Brain microvascular endothelial cell (primary cell): ENCODE results near the gene EBPL.

Experiments used
- DNase-seq: peaks from one replicate; pipeline ENCODE4 v3.0.0-alpha.2; 2020
- H3K27ac ChIP-seq: fragments of 250-450 bp; sonication (Bioruptor Pico); 2 replicates; pipeline ENCODE4 v1.5.1; 2020; ENCODE audit warnings: mild to moderate bottlenecking, moderate library complexity
- H3K27me3 ChIP-seq: fragments of 250-450 bp; sonication (Bioruptor Pico); replicated peaks from 2 replicates; pipeline ENCODE4 v1.5.1; 2020; ENCODE audit warnings: mild to moderate bottlenecking
- H3K36me3 ChIP-seq: fragments of 250-450 bp; sonication (Bioruptor Pico); replicated peaks from 2 replicates; pipeline ENCODE4 v1.5.1; 2020; ENCODE audit warnings: mild to moderate bottlenecking
- H3K4me3 ChIP-seq: 2 replicates; pipeline ENCODE4 v1.5.1; 2011; ENCODE audit warnings: low read depth, mild to moderate bottlenecking, control low read depth, low read length, moderate library complexity
- in situ Hi-C: cut with HindIII; loops from 2 replicates; pipeline ENCODE4 v1.10.0; 2017; ENCODE audit warnings: low sequenced_read_pairs, low pct_ligation_motif_present
- TF ChIP-seq, protein P1 (sequence below): IDR thresholded peaks from 2 replicates; pipeline ENCODE4 v1.5.1; 2011; ENCODE audit warnings: low read depth, mild to moderate bottlenecking, moderate library complexity, low read length, control low read depth, inconsistent platforms; ENCODE audit errors: missing control alignments

Gene EBPL

DNA sequence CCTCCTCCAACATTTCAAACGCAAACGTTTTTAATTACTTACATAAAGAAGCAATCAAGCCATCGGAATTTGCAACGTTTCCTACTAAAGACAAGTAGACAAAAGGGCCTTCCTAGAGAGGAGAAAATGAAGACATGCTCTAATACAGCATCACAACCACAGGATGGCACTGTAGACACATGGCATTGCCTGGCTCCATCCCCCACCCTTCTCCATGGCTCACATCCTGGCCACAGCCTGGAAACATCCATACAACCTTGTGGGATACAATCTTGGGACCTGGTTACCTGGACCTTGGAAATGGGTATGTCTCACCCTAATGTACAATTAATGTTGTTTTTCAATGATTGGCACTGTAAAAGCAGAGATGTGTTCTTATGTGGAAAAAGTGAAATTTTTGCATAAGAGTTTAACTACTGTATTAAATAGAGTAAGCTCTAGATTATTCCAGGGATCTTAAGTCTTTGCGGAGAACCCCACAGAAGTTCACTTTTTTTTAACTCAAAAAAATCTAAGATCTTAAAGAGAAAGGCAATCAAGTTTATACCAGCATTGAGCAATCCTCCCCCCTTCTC is 21.5 kb downstream of the EBPL start:
- TF ChIP-seq, protein P1, sequence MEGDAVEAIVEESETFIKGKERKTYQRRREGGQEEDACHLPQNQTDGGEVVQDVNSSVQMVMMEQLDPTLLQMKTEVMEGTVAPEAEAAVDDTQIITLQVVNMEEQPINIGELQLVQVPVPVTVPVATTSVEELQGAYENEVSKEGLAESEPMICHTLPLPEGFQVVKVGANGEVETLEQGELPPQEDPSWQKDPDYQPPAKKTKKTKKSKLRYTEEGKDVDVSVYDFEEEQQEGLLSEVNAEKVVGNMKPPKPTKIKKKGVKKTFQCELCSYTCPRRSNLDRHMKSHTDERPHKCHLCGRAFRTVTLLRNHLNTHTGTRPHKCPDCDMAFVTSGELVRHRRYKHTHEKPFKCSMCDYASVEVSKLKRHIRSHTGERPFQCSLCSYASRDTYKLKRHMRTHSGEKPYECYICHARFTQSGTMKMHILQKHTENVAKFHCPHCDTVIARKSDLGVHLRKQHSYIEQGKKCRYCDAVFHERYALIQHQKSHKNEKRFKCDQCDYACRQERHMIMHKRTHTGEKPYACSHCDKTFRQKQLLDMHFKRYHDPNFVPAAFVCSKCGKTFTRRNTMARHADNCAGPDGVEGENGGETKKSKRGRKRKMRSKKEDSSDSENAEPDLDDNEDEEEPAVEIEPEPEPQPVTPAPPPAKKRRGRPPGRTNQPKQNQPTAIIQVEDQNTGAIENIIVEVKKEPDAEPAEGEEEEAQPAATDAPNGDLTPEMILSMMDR: peak; percentile 90
- in situ Hi-C loops: no loop called here
- Histone ChIP-seq H3K27me3 (no peaks in the 10 kb centered on the region), H3K36me3 (peaks cover under 1% of the 10 kb centered on the region), H3K4me3 (no peak overlapping the region), H3K27ac (no peak overlapping the region)
- peak; percentile 56 for DNase-seq

DNA sequence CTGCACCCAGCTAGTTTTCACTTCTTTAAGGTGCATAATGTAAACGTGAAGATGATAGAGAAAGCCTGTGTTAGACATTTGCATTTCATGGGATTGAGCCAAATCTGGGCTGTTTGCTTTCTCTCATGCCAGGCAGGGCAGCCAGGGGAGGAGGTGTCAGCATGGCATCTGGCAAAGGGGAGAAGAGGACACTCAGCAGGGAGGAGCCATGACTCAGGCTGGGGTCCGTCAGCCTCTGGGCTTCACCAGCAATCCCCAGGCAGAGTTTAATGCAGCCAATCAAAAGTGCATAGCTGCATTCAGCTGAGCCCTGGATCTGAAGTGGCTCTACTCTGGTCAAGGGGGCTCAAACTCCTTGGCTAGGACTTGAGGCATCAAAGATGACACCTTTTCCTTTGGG is 23.5 kb downstream of the EBPL start:
- Histone ChIP-seq H3K27ac (no peak overlapping the region), H3K4me3 (no peak overlapping the region), H3K27me3 (no peaks in the 10 kb centered on the region), H3K36me3 (no peaks in the 10 kb centered on the region)
- TF ChIP-seq, protein P1: no peak
- peak; percentile 31 for DNase-seq
- in situ Hi-C loops: no loop called here

DNA sequence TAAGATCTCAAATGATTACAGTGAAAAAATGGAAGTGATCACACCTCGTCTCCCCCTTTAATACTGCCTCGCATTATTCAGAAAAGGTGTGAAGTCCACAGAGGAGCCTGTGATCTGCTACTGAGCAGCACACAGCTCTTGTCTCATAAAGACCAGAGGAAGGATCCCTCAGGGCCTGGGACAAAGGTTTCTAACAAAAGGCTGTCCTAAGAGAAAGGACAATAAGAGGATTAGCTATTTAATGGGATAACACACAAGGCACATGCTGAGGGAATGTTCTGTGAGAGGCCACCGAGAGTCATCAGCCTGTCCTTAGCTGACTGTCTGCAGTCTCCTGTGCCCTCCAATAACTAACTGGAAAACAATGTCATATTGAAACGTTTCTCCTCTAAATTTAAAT is 26.7 kb downstream of the EBPL start:
- Histone ChIP-seq H3K4me3 (no peak overlapping the region), H3K36me3 (no peaks in the 10 kb centered on the region), H3K27ac (no peak overlapping the region), H3K27me3 (no peaks in the 10 kb centered on the region)
- TF ChIP-seq, protein P1: no peak
- DNase-seq: no peak
- in situ Hi-C loops: no loop called here

DNA sequence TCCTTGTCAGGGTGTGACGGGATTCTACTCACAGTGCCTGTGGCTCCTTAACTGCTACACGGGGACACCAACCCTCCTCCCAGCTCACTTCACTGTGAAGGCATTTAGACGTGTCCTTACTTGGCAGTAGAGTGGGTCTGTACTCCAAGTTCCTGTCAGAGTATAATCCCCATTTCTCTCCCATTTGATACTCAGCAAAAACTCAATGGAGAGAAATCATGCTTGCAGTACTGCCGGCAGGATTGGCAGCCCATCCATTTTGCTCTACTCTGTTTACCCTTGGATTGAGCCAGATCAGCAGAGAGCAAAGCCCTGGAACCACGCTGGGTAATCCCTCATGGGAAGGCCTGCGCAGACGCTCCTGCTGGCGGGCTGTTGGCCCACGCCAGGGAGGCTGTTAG is 34.0 kb downstream of the EBPL start:
- no peaks in the 10 kb centered on the region for H3K36me3 ChIP-seq
- in situ Hi-C loops: no loop called here

DNA sequence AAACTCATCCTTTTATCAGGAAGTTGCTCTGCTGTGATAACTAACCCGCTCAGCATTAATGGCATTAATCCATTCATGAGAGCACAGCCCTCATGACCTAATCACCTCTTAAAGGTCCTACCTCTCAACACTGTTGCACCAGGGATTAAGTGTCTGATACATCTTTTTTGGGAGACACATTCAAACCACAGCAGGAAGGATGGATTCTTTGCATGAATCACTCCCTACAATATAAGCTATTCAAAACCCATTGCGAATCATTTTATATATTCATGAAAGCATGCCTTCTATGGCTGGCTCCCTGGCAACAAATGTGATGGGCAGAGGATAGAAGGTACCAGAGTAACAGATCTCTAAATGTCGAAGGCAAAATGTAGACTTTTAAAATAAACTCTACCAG is 35.4 kb downstream of the EBPL start:
- H3K4me3 ChIP-seq: no peak overlapping the region
- no peak for DNase-seq
- TF ChIP-seq, protein P1: no peak
- no peaks in the 10 kb centered on the region for H3K27me3 ChIP-seq
- in situ Hi-C loops: no loop called here
- no peak overlapping the region for H3K27ac ChIP-seq
- H3K36me3 ChIP-seq: no peaks in the 10 kb centered on the region

More for the DNA sequence above, 34.0 kb downstream of the EBPL start:
- Histone ChIP-seq H3K4me3 (no peak overlapping the region), H3K27ac (no peak overlapping the region), H3K27me3 (no peaks in the 10 kb centered on the region)
- no peak for DNase-seq
- TF ChIP-seq, protein P1: no peak

DNA sequence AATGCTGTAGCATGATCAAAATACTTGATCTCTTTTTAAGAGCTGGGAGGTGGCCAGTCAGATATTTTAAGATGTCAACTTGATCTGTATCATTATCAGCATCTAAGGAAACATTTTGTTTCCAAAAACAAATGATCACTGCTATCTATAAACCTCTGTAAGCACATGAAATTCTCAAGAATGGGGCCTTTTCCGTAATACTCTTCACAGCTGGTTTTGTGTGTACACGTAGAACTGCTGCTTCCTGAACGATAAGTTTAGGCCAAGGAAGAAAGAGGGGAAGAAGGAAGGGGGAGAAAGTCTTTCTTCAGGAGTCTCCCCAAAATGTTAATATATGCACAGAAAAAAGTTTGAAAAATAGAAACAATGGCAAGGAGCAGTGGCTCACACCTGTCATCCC is 37.3 kb downstream of the EBPL start:
- TF ChIP-seq, protein P1: no peak
- Histone ChIP-seq H3K27me3 (no peaks in the 10 kb centered on the region), H3K27ac (no peak overlapping the region), H3K4me3 (no peak overlapping the region), H3K36me3 (no peaks in the 10 kb centered on the region)
- in situ Hi-C loops: no loop called here
- no peak for DNase-seq
